ENCODE results near the gene SLC15A4.

The SLC15A4 gene

GRCh38 chr12:128794661-128795529 lies 28.9 kb downstream of the SLC15A4 start:
- no peak for DNase-seq (ENCODE audit: low read depth in 2 of 2)

- DNase-seq (ENCODE audit: low read depth in 2 of 2): no peak
These were observed 30.1 kb downstream of the SLC15A4 start for GRCh38 chr12:128793701-128794100.

GRCh38 chr12:128792881-128793280 lies 30.9 kb downstream of the SLC15A4 start:
- no peak for DNase-seq (ENCODE audit: low read depth in 2 of 2)

- DNase-seq (ENCODE audit: low read depth in 2 of 2): no peak
These were observed 31.4 kb downstream of the SLC15A4 start for GRCh38 chr12:128792398-128792797.

- no peak for DNase-seq (ENCODE audit: low read depth in 2 of 2)
These were observed 32.1 kb downstream of the SLC15A4 start for GRCh38 chr12:128791395-128792322.

- DNase-seq (ENCODE audit: low read depth in 2 of 2): peak; percentile 23 to 37
These were observed 32.9 kb downstream of the SLC15A4 start for GRCh38 chr12:128790653-128791373.

- DNase-seq (ENCODE audit: low read depth in 2 of 2): no peak
These were observed 33.5 kb downstream of the SLC15A4 start for GRCh38 chr12:128790221-128790620.

GRCh38 chr12:128789356-128789929 lies 34.3 kb downstream of the SLC15A4 start:
- DNase-seq (ENCODE audit: low read depth in 2 of 2): no peak

GRCh38 chr12:128787827-128788226 lies 35.9 kb downstream of the SLC15A4 start:
- no peak for DNase-seq (ENCODE audit: low read depth in 2 of 2)

GRCh38 chr12:128786741-128787391 lies 36.9 kb downstream of the SLC15A4 start:
- no peak for DNase-seq (ENCODE audit: low read depth in 2 of 2)

- DNase-seq (ENCODE audit: low read depth in 2 of 2): no peak
These were observed 39.6 kb downstream of the SLC15A4 start for GRCh38 chr12:128784030-128784760.

- DNase-seq (ENCODE audit: low read depth in 2 of 2): no peak
These were observed 40.6 kb downstream of the SLC15A4 start for GRCh38 chr12:128783129-128783574.

GRCh38 chr12:128779901-128780300 lies 43.9 kb downstream of the SLC15A4 start:
- DNase-seq (ENCODE audit: low read depth in 2 of 2): no peak

- DNase-seq (ENCODE audit: low read depth in 2 of 2): no peak
These were observed 51.5 kb downstream of the SLC15A4 start for GRCh38 chr12:128772249-128772648.

GRCh38 chr12:128771681-128772080 lies 52.1 kb downstream of the SLC15A4 start:
- peak; percentile 17 to 22 for DNase-seq (ENCODE audit: low read depth in 2 of 2)

- DNase-seq (ENCODE audit: low read depth in 2 of 2): no peak
These were observed 56.2 kb downstream of the SLC15A4 start for GRCh38 chr12:128767518-128767917.

- no peak for DNase-seq (ENCODE audit: low read depth in 2 of 2)
These were observed 56.8 kb downstream of the SLC15A4 start for GRCh38 chr12:128766738-128767501.

- DNase-seq (ENCODE audit: low read depth in 2 of 2): no peak
These were observed 60.4 kb downstream of the SLC15A4 start for GRCh38 chr12:128763395-128763794.

GRCh38 chr12:128761379-128761790 lies 62.4 kb downstream of the SLC15A4 start:
- DNase-seq (ENCODE audit: low read depth in 2 of 2): no peak

Measured in fibroblast of skin of left quadriceps (primary cell).